Endothelial cell of umbilical vein (primary cell): ENCODE measurements around the gene LLGL2. TPM values are rescaled to one million over a fixed set of nuclear protein-coding genes. Genes with fewer than 3 reads are reported as not detected.

Experiments
- BruUV-seq: library from RNA; stranded (reverse); fragments of 400-500 nt; replicated peaks from 2 replicates; lab custom pipeline; 2021; lab: Mats Ljungman, UMichigan
- CTCF ChIA-PET: fragments of 300-600, 350-600 bp; sonication (Branson Sonifier 250); formaldehyde crosslinking; loops from one replicate; lab custom pipeline; 2021; ENCODE audit warnings: antibody characterized with exemption, inconsistent platforms; lab: Charles Lee
- POLR2A ChIA-PET: fragments of 300-600, 350-600 bp; sonication (Branson Sonifier 250); formaldehyde crosslinking; loops from one replicate; lab custom pipeline; 2021; ENCODE audit warnings: antibody characterized with exemption, inconsistent platforms; lab: Charles Lee
- DNase-seq: peaks from one replicate; pipeline ENCODE4 v3.0.0-alpha.2; 2011; ENCODE audit warnings: low read depth, low spot score
- FAIRE-seq: peaks from 2 replicates; lab custom pipeline; 2011; peaks lifted over from hg19 to GRCh38; lab: Jason Lieb, UNC
- H2AFZ ChIP-seq: 2 replicates; pipeline ENCODE4 v1.6.0; 2012; ENCODE audit warnings: low read depth, low read length, control low read depth, inconsistent platforms
- H3K27ac ChIP-seq: 2 replicates; pipeline ENCODE4 v1.5.1; 2011; ENCODE audit warnings: low read depth, mild to moderate bottlenecking, control low read depth, low read length, moderate library complexity; ENCODE audit not compliant: insufficient read depth
- H3K27me3 ChIP-seq, 2 experiments: 2 replicates each; pipeline versions ENCODE4 v1.6.0 to v1.6.1; 2011; ENCODE audit warnings: low read length in 2 of 2, mixed read lengths in 1 of 2; ENCODE audit not compliant: control insufficient read depth in 2 of 2, insufficient read depth in 2 of 2
- H3K36me3 ChIP-seq, 2 experiments: 2 replicates in 1 of 2; 3 replicates in 1 of 2; pipeline ENCODE4 v1.5.1; 2011; ENCODE audit warnings: low read length in 2 of 2, mild to moderate bottlenecking in 1 of 2, moderate library complexity in 1 of 2; ENCODE audit not compliant: control insufficient read depth in 2 of 2, insufficient read depth in 2 of 2; ENCODE audit errors: extremely low read depth in 1 of 2
- H3K4me1 ChIP-seq: 3 replicates; pipeline ENCODE4 v1.5.1; 2011; ENCODE audit warnings: mild to moderate bottlenecking, low read length; ENCODE audit not compliant: control insufficient read depth, insufficient read depth; ENCODE audit errors: extremely low read depth
- H3K4me2 ChIP-seq: 2 replicates; pipeline ENCODE4 v1.6.1; 2011; ENCODE audit warnings: low read length, control low read depth, mixed read lengths; ENCODE audit not compliant: insufficient read depth
- H3K4me3 ChIP-seq, 3 experiments: fragments of 200-600 bp in 1 of 3; sonication (generic), shearing (Covaris generic) in 1 of 3; replicated peaks in 1 of 3; 2 replicates each; pipeline ENCODE4 v1.5.1; 2011 to 2016; ENCODE audit warnings: control low read depth in 3 of 3, low read length in 3 of 3, mild to moderate bottlenecking in 2 of 3, inconsistent platforms in 1 of 3, low read depth in 1 of 3, moderate library complexity in 1 of 3; ENCODE audit not compliant: insufficient read depth in 1 of 3
- H3K79me2 ChIP-seq: 2 replicates; pipeline ENCODE4 v1.6.0; 2012; ENCODE audit warnings: low read length, inconsistent platforms; ENCODE audit not compliant: control insufficient read depth, insufficient read depth
- H3K9ac ChIP-seq: replicated peaks from 2 replicates; pipeline ENCODE3; 2011; ENCODE audit warnings: low read length, control low read depth; ENCODE audit not compliant: insufficient read depth; ENCODE audit errors: extremely low read depth
- H3K9me1 ChIP-seq: replicated peaks from 3 replicates; pipeline ENCODE4 v1.6.0; 2011; ENCODE audit warnings: mild to moderate bottlenecking, low read length; ENCODE audit not compliant: control insufficient read depth, insufficient read depth; ENCODE audit errors: extremely low read depth
- H3K9me3 ChIP-seq: replicated peaks from 2 replicates; pipeline ENCODE4 v1.5.1; 2012; ENCODE audit warnings: low read length, inconsistent platforms; ENCODE audit not compliant: control insufficient read depth, insufficient read depth
- H4K20me1 ChIP-seq: replicated peaks from 2 replicates; pipeline ENCODE3; 2011; ENCODE audit warnings: mild to moderate bottlenecking, low read length; ENCODE audit not compliant: control insufficient read depth, insufficient read depth; ENCODE audit errors: extremely low read depth
- GATA2 ChIP-seq: IDR thresholded peaks from 2 replicates; pipeline ENCODE4 v1.7.0; 2011; ENCODE audit warnings: low read depth, mild to moderate bottlenecking, moderate library complexity, mixed read lengths, low read length; ENCODE audit not compliant: insufficient read length, insufficient read depth
- JUN ChIP-seq: IDR thresholded peaks from 2 replicates; pipeline ENCODE4 v1.6.1; 2011; ENCODE audit warnings: borderline replicate concordance, low read depth; ENCODE audit not compliant: insufficient read length, insufficient read depth
- MYC ChIP-seq: IDR thresholded peaks from one replicate; pipeline ENCODE4 v1.6.1; 2011; ENCODE audit warnings: mild to moderate bottlenecking, low read depth, low read length
- POLR2A ChIP-seq: IDR thresholded peaks from 2 replicates; pipeline ENCODE4 v1.6.1; 2012; ENCODE audit warnings: low read depth, mild to moderate bottlenecking, control low read depth, low read length
- POLR2AphosphoS5 ChIP-seq: IDR thresholded peaks from 2 replicates; pipeline ENCODE4 v1.6.1; 2012; ENCODE audit warnings: low read depth, mild to moderate bottlenecking, control low read depth, low read length, moderate library complexity; ENCODE audit not compliant: insufficient read depth
- dilution Hi-C: fragments of 300-500 bp; cut with MboI; formaldehyde crosslinking; loops from one replicate; pipeline ENCODE4 v1.15.0; 2019; ENCODE audit warnings: low sequenced_read_pairs; ENCODE audit not compliant: extremely low pct_ligation_motif_present
- intact Hi-C: fragments of 100-400 bp; cut with micrococcal nuclease; formaldehyde crosslinking; loops from one replicate; pipeline ENCODE4 v1.10.0; 2022
- polyA plus RNA-seq, 4 experiments: library from polyadenylated mRNA; depleted of rRNA in 3 of 4; stranded (reverse) in 3 of 4; unstranded in 1 of 4; fragments of >200 nt; gene quantifications; 2 replicates each; pipeline versions ENCODE4 v1.2.1 to v1.2.3, GENCODE V29; 2011 to 2012; ENCODE audit warnings: missing spikeins in 1 of 4
- total RNA-seq: library from RNA; stranded (reverse); gene quantifications from 2 replicates; pipeline ENCODE4 v1.2.3, GENCODE V29; 2021
- TF ChIP-seq, protein P1 (sequence below): IDR thresholded peaks from 2 replicates; pipeline ENCODE4 v1.6.1; 2011; ENCODE audit not compliant: insufficient read depth, insufficient read length
- TF ChIP-seq, protein P2 (sequence below), 2 donors: IDR thresholded peaks; 1 replicate in 1 of 2; 2 replicates in 1 of 2; pipeline ENCODE4 v1.5.1; 2011; ENCODE audit warnings: low read length in 2 of 2, mild to moderate bottlenecking in 2 of 2, moderate library complexity in 2 of 2, control low read depth in 1 of 2, inconsistent platforms in 1 of 2, low read depth in 1 of 2; ENCODE audit not compliant: insufficient read depth in 1 of 2; ENCODE audit errors: extremely low read depth in 1 of 2

Gene LLGL2
- total and polyA plus RNA-seq, 2 donors (not counting 3 experiments of a cell fraction or from before 2014, with no cell fraction given), result 5.3 to 5.4 TPM

DNA sequence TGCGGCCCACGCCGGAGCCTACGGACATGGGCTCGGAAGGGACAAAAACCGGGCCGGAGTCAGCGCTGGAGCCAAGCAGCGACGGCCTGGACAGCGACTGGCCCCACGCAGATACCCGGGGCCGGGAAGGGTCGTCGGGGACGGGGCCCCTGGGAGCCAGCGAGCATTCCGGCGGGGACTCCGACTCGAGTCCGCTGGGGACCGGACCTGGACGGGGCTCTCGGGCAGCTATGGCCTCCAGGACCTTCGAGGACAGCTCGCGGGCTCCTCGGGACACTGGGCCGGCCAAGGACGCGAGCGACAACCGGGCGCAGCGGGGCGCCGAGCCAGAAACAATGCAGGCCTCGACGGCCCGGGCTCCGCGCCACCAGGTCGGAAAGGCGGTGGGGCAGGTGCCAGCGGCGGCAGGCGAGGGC, 63.1 kb downstream of the LLGL2 start:
- Histone ChIP-seq H3K36me3 (no peaks in the 10 kb centered on the region), H3K4me1 (peaks cover 3% of the 10 kb centered on the region), H3K4me2 (peak overlapping the region; percentile 54), H3K9ac (peak overlapping the region; percentile 75), H3K27me3 (no peaks in the 10 kb centered on the region), H3K27ac (peak overlapping the region; percentile 68), H2AFZ (peak overlapping the region; percentile 95), H3K4me3 (peak overlapping the region; percentile 42 to 56 (median 55)), H3K9me3 (no peaks in the 10 kb centered on the region), H3K79me2 (no peaks in the 10 kb centered on the region), H3K9me1 (no peaks in the 10 kb centered on the region), H4K20me1 (no peaks in the 10 kb centered on the region)
- intact Hi-C loops (loop anchor here (1.0 to 2.0 kb wide), 3 partner anchors 64 to 162 kb away; partner anchors contain the start of genes LLGL2 and TSEN54), dilution Hi-C loops (no loop called here)
- TSS peak; percentile 52 for BruUV-seq
- FAIRE-seq (no peak), DNase-seq (no peak)
- CTCF ChIA-PET, result interaction anchor here (0.6 to 1.4 kb wide), 12 partner anchors 10 to 159 kb away, joined by 3 to 13 read pairs (median 4); partner anchors contain the start of gene TSEN54
- POLR2A ChIA-PET, result no interaction called here
- TF ChIP-seq, protein P1, sequence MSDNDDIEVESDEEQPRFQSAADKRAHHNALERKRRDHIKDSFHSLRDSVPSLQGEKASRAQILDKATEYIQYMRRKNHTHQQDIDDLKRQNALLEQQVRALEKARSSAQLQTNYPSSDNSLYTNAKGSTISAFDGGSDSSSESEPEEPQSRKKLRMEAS, result no peak
- no peak for TF ChIP-seq POLR2A
- TF ChIP-seq, protein P2, sequence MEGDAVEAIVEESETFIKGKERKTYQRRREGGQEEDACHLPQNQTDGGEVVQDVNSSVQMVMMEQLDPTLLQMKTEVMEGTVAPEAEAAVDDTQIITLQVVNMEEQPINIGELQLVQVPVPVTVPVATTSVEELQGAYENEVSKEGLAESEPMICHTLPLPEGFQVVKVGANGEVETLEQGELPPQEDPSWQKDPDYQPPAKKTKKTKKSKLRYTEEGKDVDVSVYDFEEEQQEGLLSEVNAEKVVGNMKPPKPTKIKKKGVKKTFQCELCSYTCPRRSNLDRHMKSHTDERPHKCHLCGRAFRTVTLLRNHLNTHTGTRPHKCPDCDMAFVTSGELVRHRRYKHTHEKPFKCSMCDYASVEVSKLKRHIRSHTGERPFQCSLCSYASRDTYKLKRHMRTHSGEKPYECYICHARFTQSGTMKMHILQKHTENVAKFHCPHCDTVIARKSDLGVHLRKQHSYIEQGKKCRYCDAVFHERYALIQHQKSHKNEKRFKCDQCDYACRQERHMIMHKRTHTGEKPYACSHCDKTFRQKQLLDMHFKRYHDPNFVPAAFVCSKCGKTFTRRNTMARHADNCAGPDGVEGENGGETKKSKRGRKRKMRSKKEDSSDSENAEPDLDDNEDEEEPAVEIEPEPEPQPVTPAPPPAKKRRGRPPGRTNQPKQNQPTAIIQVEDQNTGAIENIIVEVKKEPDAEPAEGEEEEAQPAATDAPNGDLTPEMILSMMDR (IDR thresholded peaks at IDR 0.05; ENCODE audit: extremely low read depth in 1 of 2, insufficient read depth in 1 of 2, low read depth in 1 of 2, low read length in 2 of 2), result no peak
- no peak for TF ChIP-seq JUN
- TF ChIP-seq POLR2AphosphoS5, result peak; percentile 6
- TF ChIP-seq GATA2, result no peak
- TF ChIP-seq MYC, result no peak
